Nephron (organoid): ENCODE measurements around the gene ZNF775.
A peak's percentile ranks its signal among the peaks of the same experiment; 100 is the strongest.

ENCODE experiments used
- H3K27ac Mint-ChIP-seq, 3 experiments: 2 replicates each; pipeline ENCODE4 v1.8.0; 2020; ENCODE audit warnings: mixed read lengths in 3 of 3, mild to moderate bottlenecking in 2 of 3, moderate library complexity in 1 of 3
- H3K27me3 Mint-ChIP-seq: 2 replicates; pipeline ENCODE4 v1.8.0; 2021; ENCODE audit warnings: low read depth, mild to moderate bottlenecking, moderate library complexity, mixed read lengths
- H3K36me3 Mint-ChIP-seq: 2 replicates; pipeline ENCODE4 v1.8.0; 2020; ENCODE audit warnings: low read depth, mixed read lengths
- H3K4me1 Mint-ChIP-seq: 2 replicates; pipeline ENCODE4 v1.8.0; 2020; ENCODE audit warnings: mixed read lengths
- H3K4me3 Mint-ChIP-seq, 3 experiments: 2 replicates each; pipeline ENCODE4 v1.8.0; 2020; ENCODE audit warnings: mild to moderate bottlenecking in 3 of 3, mixed read lengths in 3 of 3, moderate library complexity in 2 of 3
- H3K9me3 Mint-ChIP-seq: 2 replicates; pipeline ENCODE4 v1.8.0; 2020; ENCODE audit warnings: mixed read lengths
- TF ChIP-seq, protein P1 (sequence below), 3 experiments: fragments of 200-600 bp; sonication (generic); IDR thresholded peaks; one replicate each; pipeline ENCODE4 v1.5.0; 2021; ENCODE audit warnings: antibody characterized with exemption in 3 of 3; ENCODE audit not compliant: unreplicated experiment in 3 of 3

The ZNF775 gene

GRCh38 chr7:150396426-150396825, 17.3 kb downstream of the ZNF775 start:
- Mint-ChIP-seq H3K27ac (no peak overlapping the region), H3K9me3 (no peaks in the 10 kb centered on the region), H3K27me3 (no peaks in the 10 kb centered on the region), H3K4me3 (no peak overlapping the region), H3K4me1 (peaks cover 15% of the 10 kb centered on the region), H3K36me3 (peaks cover 36% of the 10 kb centered on the region)
- TF ChIP-seq, protein P1, sequence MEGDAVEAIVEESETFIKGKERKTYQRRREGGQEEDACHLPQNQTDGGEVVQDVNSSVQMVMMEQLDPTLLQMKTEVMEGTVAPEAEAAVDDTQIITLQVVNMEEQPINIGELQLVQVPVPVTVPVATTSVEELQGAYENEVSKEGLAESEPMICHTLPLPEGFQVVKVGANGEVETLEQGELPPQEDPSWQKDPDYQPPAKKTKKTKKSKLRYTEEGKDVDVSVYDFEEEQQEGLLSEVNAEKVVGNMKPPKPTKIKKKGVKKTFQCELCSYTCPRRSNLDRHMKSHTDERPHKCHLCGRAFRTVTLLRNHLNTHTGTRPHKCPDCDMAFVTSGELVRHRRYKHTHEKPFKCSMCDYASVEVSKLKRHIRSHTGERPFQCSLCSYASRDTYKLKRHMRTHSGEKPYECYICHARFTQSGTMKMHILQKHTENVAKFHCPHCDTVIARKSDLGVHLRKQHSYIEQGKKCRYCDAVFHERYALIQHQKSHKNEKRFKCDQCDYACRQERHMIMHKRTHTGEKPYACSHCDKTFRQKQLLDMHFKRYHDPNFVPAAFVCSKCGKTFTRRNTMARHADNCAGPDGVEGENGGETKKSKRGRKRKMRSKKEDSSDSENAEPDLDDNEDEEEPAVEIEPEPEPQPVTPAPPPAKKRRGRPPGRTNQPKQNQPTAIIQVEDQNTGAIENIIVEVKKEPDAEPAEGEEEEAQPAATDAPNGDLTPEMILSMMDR (IDR thresholded peaks at IDR 0.05; ENCODE audit: unreplicated experiment in 3 of 3), result no peak

- Mint-ChIP-seq H3K9me3 (no peaks in the 10 kb centered on the region), H3K4me3 (no peak overlapping the region), H3K27me3 (no peaks in the 10 kb centered on the region), H3K36me3 (peaks cover 36% of the 10 kb centered on the region), H3K27ac (no peak overlapping the region), H3K4me1 (peaks cover 20% of the 10 kb centered on the region)
- TF ChIP-seq, protein P1 (IDR thresholded peaks at IDR 0.05; ENCODE audit: unreplicated experiment in 3 of 3), result no peak
These were observed 17.7 kb downstream of the ZNF775 start for GRCh38 chr7:150396851-150397260.

- Mint-ChIP-seq H3K4me3 (no peak overlapping the region), H3K4me1 (peaks cover 26% of the 10 kb centered on the region), H3K9me3 (no peaks in the 10 kb centered on the region), H3K27me3 (no peaks in the 10 kb centered on the region), H3K27ac (no peak overlapping the region), H3K36me3 (peaks cover 30% of the 10 kb centered on the region)
- TF ChIP-seq, protein P1 (IDR thresholded peaks at IDR 0.05; ENCODE audit: unreplicated experiment in 3 of 3), result no peak
These were observed 18.4 kb downstream of the ZNF775 start for GRCh38 chr7:150397346-150398107.

DNA sequence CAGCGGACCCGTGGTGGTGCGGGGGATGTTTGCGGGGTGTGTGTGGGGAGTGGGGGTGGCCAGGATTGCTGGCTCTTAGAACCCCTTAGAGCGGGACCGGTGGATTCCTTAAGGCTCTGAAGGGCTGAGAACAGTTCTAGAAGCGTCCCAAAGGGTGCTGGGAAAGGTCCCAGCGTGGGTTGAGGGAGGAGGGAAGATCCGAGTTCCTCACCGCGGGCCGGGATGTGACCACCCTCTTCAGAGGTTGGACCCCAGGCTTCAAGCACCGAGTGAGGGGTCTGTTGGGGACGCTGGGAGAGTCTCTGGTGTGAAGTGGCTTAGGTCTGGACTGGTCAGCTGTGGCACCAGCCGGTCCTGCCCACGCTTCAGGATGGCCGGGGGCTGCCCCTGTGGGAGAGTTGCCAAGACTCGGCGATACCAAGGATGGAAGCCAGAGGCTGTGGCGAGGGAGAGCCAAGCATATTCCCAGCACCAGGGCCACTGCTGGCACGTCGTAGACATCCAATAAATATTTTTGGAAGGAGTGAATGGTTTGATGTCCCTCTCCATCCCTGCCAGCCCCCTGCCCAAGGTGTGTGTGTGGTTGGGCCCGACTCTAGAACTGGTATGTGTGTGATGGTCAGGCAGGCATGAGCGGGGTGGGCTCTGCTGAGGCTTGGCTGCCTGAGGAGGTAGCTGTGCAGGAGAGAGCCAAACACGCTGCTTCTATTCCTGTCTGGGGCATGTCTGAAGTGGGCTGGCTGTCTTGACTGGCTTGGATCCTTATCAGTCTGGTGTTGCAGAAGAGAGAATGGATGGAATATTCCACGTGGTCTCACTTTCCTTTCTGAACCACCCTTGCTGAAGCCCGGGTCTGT, 19.2 kb downstream of the ZNF775 start:
- H3K27ac Mint-ChIP-seq, result no peak overlapping the region
- TF ChIP-seq, protein P1 (IDR thresholded peaks at IDR 0.05; ENCODE audit: unreplicated experiment in 3 of 3), result no peak
- no peaks in the 10 kb centered on the region for H3K27me3 Mint-ChIP-seq
- no peak overlapping the region for H3K4me3 Mint-ChIP-seq
- no peaks in the 10 kb centered on the region for H3K9me3 Mint-ChIP-seq
- peaks cover 34% of the 10 kb centered on the region for H3K4me1 Mint-ChIP-seq
- peaks cover 25% of the 10 kb centered on the region for H3K36me3 Mint-ChIP-seq

- peaks cover 25% of the 10 kb centered on the region for H3K36me3 Mint-ChIP-seq
- TF ChIP-seq, protein P1 (IDR thresholded peaks at IDR 0.05; ENCODE audit: unreplicated experiment in 3 of 3), result no peak
- no peaks in the 10 kb centered on the region for H3K27me3 Mint-ChIP-seq
These were observed 19.8 kb downstream of the ZNF775 start for GRCh38 chr7:150398965-150399320.

More at GRCh38 chr7:150398965-150399320, 19.8 kb downstream of the ZNF775 start:
- Mint-ChIP-seq H3K9me3 (no peaks in the 10 kb centered on the region), H3K4me1 (peaks cover 40% of the 10 kb centered on the region), H3K4me3 (no peak overlapping the region), H3K27ac (peak overlapping the region in 1 of 3 experiments; percentile 20)
